Epidermal melanocyte (primary cell): ENCODE results near the gene SMARCA2.
A peak's percentile ranks its signal among the peaks of the same experiment; 100 is the strongest.

ENCODE experiments used
- DNase-seq: peaks from one replicate; pipeline ENCODE4 v3.0.0; 2011; ENCODE audit warnings: low spot score; ENCODE audit not compliant: insufficient read length

Gene SMARCA2

DNA sequence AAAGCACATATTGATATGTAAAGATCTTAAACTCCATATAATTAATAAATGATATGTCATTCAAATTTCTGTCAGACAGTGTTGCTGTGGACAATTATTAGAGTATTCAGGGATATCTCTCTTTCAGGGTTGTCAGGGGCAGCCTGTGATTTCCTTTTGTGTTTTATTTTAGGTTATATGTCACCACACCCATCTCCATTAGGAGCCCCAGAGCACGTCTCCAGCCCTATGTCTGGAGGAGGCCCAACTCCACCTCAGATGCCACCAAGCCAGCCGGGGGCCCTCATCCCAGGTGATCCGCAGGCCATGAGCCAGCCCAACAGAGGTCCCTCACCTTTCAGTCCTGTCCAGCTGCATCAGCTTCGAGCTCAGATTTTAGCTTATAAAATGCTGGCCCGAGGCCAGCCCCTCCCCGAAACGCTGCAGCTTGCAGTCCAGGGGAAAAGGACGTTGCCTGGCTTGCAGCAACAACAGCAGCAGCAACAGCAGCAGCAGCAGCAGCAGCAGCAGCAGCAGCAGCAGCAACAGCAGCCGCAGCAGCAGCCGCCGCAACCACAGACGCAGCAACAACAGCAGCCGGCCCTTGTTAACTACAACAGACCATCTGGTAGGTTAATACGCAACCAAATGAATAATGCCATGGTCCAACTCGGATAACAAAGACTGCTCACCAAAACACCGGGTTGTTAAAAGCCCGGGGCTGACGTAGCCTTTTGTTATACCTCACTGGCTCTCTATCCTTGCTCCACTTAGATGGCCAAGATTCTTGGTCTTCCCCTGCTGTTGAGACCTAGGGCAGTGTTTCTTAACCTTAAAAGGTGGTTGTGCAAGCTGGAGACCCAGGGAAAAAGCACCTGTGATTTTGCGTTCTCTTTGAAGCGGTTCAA is 24.4 kb downstream of the SMARCA2 start:
- no peak for DNase-seq

DNA sequence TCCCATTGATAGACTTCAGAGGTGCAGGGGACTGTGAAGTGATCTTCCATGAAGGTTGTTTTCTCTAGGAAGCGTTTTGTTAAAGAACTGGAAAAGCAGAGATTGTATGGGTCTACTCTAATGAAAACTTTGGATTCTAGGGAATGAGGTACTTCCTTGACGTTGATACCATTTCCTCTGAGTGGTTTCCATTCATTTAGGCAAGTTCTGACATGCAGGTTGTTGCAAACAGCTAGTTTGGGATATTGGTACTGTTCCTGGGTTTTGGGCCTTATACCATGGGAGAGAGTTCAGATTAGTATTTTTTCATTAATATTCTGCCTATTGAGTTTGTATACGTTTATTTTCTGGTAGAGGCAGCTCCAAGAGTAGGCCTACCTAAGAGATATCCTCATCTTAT is 25.7 kb downstream of the SMARCA2 start:
- no peak for DNase-seq

DNA sequence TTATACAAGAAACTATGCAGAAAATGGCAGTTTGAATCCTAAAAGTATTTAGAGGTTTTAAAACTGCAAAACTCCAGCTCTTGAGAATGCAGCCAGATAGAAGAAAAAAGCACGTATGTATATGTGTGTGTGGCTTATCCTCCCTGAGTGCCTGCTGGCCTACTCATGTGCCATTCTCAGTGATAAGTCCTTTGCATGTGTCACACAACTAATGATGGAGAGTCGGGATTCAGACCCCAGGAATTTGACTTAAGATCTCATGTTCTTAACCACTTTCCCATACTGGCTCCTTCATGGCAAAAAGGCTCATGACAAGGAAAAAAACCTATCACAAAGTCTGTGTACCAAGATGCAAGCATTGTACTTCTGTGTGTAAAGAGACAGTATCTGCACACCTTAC is 26.6 kb downstream of the SMARCA2 start:
- no peak for DNase-seq

DNA sequence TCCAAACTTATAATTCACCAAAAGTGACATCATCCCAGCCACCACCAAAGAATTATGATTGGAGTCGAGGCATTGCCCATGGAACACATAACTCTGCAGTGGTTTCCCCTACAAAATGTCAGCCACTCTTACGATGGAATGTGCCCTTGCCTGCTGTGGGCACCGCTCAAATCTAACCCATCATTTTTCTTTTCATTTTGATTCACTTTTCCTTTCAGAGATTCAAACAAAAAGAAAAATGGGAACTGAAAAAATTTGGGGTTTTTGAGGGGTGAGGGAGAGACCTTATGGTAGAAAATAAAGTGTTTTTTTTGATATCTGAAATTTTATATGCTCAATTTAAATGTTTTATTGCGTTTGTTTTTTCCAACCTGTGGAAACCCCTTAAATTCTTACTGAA is 28.1 kb downstream of the SMARCA2 start:
- no peak for DNase-seq

DNA sequence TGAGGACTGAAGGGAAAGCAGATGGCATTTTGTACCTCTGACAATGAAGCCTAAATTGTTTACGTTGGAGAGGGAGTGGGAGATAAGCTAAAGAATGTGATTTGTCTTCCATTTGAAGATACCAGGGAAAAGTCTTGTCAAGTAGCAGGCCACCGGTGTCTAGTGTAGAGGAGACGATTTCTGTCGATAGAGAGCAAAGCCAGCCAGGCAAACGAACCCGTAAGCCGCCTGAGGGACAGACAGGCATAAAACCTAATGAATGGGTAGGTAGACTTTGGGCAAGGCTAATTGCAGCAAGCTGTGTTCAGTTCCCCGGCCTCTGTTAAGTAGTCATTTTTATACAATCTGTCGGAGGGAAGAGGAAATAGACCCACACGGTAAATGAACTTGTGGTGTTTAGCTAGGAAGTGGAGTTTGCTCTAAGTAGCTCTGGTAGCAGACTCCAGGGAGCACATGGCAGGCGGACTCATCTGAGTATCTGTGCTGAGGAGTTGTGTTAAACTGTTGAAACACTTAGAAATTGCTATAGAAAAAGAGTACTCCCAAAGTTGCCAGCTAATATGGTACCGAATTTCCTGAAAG is 28.8 kb downstream of the SMARCA2 start:
- DNase-seq, result no peak

DNA sequence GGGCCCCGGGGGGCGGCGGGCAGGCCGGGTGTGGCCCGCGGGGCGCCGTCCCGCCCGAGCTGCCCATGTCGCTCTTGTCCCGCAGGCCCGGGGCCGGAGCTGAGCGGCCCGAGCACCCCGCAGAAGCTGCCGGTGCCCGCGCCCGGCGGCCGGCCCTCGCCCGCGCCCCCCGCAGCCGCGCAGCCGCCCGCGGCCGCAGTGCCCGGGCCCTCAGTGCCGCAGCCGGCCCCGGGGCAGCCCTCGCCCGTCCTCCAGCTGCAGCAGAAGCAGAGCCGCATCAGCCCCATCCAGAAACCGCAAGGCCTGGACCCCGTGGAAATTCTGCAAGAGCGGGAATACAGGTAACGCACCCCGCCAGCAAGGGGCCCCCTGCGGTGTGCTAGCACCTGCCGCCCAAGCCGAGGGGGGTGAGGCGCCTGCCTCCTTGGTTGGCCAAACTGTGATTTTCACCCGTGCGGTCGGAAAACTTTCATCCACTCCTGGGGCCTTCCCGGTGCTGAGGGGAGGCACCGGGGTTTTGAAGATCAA is 32.1 kb downstream of the SMARCA2 start:
- no peak for DNase-seq

DNA sequence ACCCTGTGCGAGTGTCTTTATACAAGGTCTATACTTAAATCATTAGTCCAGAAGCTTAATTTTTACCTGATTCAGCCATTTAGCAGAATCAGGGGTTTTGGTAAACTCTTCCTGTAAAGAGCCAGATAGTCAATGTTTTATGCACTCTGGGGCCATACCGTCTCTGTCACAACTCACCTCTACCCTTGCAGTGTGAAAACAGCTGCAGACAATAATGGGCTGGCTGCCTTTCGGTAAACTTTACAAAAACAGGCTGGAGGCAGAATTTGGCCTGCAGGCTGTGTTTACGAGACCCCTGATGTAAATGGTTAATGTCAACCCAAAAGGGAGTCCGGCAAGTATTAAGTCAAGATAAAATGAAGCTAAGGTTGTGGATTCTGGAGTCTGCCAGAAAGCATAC is 32.8 kb downstream of the SMARCA2 start:
- DNase-seq, result no peak

DNA sequence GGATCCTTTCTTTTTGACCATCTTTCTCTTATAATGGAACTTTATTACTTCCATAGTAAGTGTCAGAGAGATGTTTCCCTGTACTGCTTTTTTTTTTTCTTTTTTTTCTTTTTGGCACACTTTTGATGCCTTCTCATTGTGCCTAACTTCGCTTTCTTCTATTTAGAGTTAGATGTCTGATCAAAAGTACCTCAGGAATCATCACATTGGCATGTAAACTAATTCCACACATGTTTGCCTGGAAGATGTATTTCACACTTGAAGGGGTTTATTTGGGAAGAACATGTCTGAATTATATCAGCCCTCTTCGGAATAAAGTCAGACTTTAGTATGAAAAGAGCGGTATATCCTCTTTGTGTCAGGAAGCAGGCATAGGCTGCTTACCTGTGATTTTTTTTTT is 35.1 kb downstream of the SMARCA2 start:
- DNase-seq, result no peak

DNA sequence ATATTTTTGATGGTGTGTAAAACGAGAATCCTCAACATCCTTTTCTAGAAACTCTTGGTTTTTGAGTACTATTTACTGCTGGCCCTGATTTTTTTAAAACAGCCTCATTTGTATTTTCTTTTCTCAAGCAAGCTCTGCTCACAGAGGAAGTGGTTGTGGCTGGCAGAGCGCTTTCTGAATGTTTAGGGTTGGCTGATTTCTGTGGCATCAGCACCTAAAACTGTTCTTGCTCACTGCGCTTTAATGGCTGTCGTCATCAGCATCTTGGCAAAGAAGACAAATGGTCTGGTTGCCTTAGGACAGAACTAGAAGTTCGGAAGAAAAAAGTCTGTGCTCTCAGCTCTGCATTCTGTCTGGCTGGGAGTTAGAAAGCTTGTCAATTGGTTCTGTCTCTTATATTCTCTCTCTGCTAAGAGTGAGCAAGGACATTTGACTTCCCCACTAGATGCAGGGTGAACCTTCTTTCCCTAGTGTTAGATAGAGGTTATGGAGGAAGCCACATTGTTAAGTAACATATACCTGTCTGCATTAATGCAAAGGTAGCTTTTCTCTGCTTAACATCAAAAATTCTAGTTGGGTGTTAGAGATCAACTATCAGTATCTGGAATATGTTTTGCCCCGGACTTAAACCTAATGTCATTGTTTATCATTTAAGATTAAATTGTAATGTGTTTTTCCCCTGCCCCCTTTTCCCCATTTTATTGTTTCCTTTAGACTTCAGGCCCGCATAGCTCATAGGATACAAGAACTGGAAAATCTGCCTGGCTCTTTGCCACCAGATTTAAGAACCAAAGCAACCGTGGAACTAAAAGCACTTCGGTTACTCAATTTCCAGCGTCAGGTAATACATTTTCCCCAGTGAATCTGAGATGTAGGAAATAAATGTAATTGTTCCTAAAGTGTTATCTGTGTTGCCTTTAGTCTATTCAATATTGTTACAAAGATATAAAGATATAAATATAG is 39.0 kb downstream of the SMARCA2 start:
- no peak for DNase-seq

DNA sequence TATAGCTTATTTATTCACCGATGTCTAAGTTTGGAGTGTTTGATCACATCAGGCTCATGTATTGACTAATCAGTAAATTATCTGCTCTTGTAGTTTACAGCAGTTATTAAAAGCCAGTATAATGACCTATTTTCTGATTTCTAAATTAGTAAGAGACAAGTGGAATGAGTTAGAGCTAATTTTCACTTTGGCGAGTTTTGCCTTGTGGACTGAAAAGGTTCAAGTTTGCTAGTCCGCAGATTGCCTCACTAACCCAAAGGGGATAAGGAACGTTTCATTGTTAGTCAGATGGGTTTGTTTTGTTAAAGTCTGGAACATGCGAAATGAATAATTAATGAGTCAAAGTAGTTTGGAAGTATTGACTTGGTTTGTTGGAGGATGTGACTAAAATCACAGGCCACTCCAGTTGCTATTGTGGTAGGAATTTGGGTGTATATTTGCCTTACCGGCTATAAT is 40.1 kb downstream of the SMARCA2 start:
- no peak for DNase-seq

DNA sequence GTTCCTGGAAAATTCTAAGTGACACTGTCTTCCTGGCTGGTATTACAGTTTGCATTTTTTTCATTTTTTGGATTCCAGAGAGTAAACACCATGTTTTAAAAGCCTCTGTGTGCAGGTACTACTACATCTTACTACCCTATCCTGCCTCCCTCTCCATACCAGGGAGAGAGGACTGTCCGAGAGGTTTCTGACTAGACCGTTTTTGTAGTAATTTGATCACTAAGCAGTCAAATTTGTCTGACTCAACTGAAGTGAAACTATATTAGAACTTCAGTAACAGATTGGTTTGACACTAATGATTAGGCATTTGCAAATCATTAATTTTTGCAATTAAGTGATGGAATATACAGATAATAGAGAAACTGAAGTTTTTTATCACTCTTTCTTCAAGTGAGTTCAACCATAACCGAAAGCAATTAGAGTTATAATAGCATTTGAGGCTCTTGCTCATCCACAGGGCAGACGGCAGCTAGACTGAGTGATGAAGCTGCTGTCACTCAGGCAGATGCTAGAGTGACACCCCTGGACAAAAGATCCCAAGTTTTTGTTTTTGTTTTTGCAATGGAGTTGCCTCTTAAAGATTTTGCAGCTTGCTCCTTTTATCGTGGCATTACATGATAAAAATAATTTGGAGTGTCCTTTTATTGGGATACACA is 44.3 kb downstream of the SMARCA2 start:
- DNase-seq, result no peak

DNA sequence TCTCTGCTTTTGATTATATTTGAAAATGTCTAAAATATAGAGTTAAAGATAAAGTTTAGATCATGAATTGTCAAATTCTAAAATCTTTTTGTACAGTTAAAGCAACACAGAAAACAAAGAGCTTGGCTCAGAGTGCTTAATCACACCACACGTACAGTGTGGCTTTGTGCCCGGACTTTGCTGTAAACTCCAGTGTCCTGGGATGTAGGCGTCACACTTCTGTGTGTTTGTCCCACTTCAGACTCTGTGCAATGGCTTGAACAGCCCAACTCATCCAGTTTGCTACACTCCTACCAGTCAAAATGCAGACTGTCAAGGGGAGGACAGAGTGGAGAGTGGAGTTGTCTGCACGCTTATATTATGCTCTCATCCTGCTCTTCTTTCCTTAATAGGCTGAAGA is 45.3 kb downstream of the SMARCA2 start:
- no peak for DNase-seq

DNA sequence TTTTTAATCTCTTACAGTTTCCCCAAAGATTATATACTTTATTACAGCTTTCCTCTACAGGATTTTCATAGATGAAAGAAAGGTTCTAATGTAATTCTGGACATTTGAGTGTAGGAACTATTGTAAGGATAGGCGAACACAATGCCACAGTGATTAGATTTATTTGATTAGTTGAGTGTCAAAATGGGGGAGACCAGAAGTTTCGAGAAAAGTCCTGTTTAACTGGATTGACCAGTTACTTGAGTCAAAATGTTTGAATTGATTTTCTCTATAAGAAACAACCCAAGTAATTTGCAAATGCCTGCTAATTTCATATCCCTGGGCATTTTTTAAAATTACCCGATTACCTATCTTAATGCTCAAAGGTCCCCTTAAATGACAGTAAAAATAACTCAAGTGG is 50.6 kb downstream of the SMARCA2 start:
- DNase-seq, result no peak

DNA sequence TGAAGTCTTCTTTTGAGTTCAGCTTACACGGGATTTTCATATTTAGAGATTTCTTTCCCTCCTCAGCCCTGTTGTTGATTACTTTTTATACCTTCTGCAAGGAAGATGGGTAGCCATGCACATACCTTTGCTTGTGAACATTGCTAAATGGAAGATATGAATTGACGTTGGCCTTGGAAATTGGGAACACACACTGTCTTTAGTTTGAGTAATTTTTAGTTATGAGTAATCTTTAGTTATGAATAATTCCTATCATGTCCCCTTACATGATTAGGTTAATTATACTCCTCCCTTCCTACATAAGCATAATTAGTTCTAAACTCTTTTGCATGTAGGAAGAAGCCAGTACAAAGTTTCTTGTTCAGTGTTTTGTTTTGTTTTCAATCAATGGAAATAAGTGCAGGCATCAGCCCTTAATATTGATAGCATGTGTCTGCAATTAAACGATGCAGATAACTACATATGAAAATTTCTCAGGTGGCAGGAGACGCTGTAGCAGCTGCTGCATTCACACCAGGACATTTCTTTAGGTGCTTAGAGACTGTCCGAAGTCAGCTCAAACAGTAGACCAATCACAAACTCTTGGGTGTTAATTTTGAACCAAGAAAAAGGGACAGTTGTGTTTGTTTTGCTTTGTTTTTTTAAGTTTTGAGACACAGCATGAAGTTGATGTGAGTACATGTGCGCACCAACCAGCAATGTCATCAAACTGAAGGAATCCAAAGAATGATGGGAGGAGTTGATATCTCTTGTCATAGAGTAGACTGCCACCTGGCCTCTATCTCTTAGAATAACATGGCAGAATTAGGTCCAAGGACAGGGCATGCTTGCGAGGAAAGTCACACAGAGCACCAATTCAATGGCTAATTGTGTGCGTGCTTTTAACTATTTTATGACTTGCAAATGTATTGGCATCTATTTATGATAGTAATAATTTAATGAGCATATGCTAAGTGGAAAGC is 51.4 kb downstream of the SMARCA2 start:
- no peak for DNase-seq

DNA sequence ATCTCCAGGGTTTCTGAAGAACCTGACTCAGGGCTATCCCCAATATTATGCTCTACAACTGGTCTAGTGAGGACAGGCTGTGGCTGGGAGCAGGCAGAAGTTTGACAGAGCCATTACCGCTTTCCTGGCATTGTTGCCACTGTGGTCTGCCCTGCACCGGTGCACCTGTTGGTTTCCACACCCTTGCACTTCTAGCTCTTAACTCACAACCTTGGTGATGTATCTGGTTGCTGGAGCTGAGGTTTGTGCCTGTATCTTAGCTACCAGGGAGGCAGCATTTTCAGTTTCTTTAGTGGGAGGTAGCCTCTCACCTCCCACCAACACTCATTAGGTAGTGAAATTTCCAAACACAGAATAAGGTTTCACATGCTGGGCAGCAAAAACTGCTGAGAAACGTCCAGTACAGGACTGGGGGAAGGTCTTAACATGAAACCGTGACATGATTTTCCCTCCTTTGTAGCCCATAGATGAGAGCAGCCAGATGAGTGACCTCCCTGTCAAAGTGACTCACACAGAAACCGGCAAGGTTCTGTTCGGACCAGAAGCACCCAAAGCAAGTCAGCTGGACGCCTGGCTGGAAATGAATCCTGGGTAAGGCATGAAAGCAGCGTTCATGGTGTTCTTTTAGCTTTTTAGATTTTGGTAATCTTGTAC is 57.7 kb downstream of the SMARCA2 start:
- DNase-seq, result no peak

DNA sequence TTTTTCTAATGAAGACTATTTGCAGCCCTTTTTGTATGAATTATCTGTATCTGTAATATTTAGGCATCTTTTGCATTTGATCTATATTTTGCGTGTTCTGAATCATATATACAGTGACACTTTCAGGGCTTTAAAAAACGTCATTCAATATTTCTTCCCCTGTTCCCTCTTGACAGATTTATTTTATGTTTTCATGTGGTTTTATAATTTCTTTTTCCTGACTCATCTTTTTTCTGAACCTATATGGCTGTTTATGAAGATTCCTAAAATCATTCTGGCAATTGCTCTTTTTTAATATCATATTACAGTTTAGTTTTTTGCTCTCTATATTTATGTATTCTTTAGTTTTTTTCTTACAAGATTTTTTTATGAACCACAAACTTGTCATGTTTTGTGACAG is 67.6 kb downstream of the SMARCA2 start:
- DNase-seq, result no peak

DNA sequence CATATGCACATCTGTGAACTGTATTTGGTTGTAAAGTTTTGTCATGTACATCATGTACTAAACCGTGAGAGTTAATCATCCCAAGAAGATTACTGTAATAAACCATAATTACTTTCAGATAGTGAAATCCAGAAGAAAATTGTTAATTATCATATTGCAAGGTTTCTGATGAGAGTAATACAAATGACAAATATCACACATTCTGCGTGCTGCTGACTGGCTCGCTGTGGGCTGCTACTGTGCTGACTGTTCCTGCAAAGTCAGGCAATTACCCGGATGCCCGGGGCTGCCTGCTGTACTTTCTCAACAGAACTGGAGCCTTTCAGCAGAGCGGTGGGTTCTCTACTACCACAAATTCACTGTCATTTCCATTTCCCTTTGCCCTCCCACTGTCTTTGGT is 68.3 kb downstream of the SMARCA2 start:
- DNase-seq, result no peak

DNA sequence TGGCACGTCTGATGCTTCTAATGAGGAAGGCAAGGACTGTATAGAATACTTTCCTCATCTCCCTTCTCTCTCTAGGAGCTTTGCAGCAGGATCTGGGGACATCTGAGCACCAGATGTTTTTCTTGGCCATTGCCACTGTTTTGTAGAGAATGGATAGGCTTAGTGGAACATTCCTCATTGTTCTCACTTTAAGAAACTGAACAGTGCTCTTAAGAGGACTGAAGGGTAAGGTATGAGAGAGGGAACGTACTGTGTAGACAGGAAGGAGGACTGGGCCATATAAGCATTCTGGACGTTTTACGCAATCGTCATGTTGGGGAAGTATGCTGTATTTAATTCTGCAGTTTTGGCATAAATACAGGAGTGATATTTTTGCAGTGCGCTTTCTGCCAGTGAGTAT is 70.6 kb downstream of the SMARCA2 start:
- peak; percentile 34 for DNase-seq

DNA sequence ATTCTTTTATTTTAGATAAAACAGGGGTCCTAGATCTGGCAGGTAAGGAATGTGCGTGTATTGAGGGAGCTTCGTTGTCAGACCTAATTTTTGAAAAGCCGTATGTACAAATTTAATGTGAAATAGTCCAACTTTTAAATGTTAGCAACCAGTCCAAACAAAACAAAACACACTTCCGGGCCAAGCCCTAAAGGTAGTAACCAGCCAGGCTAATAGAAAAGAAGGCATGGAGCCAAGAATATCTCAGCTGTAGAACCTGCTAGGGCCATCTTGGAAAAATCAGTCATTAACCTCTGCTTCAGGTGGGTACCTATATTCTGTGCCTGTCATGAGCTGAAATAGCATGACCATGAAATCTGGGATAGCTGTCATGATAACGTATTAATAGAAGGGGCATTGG is 71.0 kb downstream of the SMARCA2 start:
- no peak for DNase-seq
